Stimulated activated CD8-positive, alpha-beta memory T cell treated with anti-CD3 and anti-CD28 coated beads, Interleukin-7, amount 100 ng/mL, for 48 hours (primary cell): Measurements from ENCODE around the gene FJX1.

ENCODE experiments used
- DNase-seq, 2 donors: peaks; one replicate each; pipeline ENCODE4 v3.0.0-alpha.2; 2020; ENCODE audit warnings: low read depth in 1 of 2; ENCODE audit errors: extremely low read depth in 1 of 2

FJX1 gene

GRCh38 chr11:35617687-35618496 lies at the start of gene FJX1:
FJX1 (plus strand) TSS chr11:35618460; CDS start chr11:35618637, 177 bp downstream.
- no peak for DNase-seq

- DNase-seq, result no peak
Measured at GRCh38 chr11:35571696-35572095, 46.6 kb upstream of the FJX1 start.

GRCh38 chr11:35579557-35580396 lies 38.5 kb upstream of the FJX1 start:
- DNase-seq, result no peak

- no peak for DNase-seq
Measured at GRCh38 chr11:35580397-35580781, 37.9 kb upstream of the FJX1 start.

GRCh38 chr11:35582033-35582432 lies 36.2 kb upstream of the FJX1 start:
- no peak for DNase-seq

- no peak for DNase-seq
Measured at GRCh38 chr11:35583126-35583525, 35.1 kb upstream of the FJX1 start.

- no peak for DNase-seq
Measured at GRCh38 chr11:35583843-35584242, 34.4 kb upstream of the FJX1 start.

- DNase-seq, result no peak
Measured at GRCh38 chr11:35584321-35584720, 33.9 kb upstream of the FJX1 start.

GRCh38 chr11:35585416-35585815 lies 32.8 kb upstream of the FJX1 start:
- no peak for DNase-seq

- no peak for DNase-seq
Measured at GRCh38 chr11:35586222-35586621, 32.0 kb upstream of the FJX1 start.

GRCh38 chr11:35587972-35588371 lies 30.3 kb upstream of the FJX1 start:
- no peak for DNase-seq

GRCh38 chr11:35588627-35589026 lies 29.6 kb upstream of the FJX1 start:
- DNase-seq, result no peak

GRCh38 chr11:35589281-35589680 lies 29.0 kb upstream of the FJX1 start:
- DNase-seq, result no peak

GRCh38 chr11:35590412-35590811 lies 27.8 kb upstream of the FJX1 start:
- DNase-seq, result no peak

- no peak for DNase-seq
Measured at GRCh38 chr11:35593143-35593542, 25.1 kb upstream of the FJX1 start.

GRCh38 chr11:35594680-35595079 lies 23.6 kb upstream of the FJX1 start:
- DNase-seq, result no peak

- DNase-seq, result no peak
Measured at GRCh38 chr11:35598254-35599125, 19.8 kb upstream of the FJX1 start.

- no peak for DNase-seq
Measured at GRCh38 chr11:35600331-35600838, 17.9 kb upstream of the FJX1 start.

GRCh38 chr11:35602160-35602793 lies 16.0 kb upstream of the FJX1 start:
- DNase-seq, result no peak

GRCh38 chr11:35602979-35603378 lies 15.3 kb upstream of the FJX1 start:
- DNase-seq, result no peak
